DND-41 (cell line): Measurements from ENCODE around the gene LMF2.

ENCODE experiments used
- EZH2 ChIP-seq: IDR thresholded peaks from 3 replicates; pipeline ENCODE4 v1.6.1; 2012; ENCODE audit warnings: borderline replicate concordance, low read depth, mild to moderate bottlenecking, moderate library complexity, low read length, inconsistent platforms; ENCODE audit not compliant: severe bottlenecking
- TF ChIP-seq, protein P1 (sequence below): IDR thresholded peaks from 2 replicates; pipeline ENCODE4 v1.5.1; 2012; ENCODE audit warnings: borderline replicate concordance, low read length, moderate library complexity, mild to moderate bottlenecking; ENCODE audit not compliant: poor library complexity, severe bottlenecking; ENCODE audit errors: extremely low read depth

DNA sequence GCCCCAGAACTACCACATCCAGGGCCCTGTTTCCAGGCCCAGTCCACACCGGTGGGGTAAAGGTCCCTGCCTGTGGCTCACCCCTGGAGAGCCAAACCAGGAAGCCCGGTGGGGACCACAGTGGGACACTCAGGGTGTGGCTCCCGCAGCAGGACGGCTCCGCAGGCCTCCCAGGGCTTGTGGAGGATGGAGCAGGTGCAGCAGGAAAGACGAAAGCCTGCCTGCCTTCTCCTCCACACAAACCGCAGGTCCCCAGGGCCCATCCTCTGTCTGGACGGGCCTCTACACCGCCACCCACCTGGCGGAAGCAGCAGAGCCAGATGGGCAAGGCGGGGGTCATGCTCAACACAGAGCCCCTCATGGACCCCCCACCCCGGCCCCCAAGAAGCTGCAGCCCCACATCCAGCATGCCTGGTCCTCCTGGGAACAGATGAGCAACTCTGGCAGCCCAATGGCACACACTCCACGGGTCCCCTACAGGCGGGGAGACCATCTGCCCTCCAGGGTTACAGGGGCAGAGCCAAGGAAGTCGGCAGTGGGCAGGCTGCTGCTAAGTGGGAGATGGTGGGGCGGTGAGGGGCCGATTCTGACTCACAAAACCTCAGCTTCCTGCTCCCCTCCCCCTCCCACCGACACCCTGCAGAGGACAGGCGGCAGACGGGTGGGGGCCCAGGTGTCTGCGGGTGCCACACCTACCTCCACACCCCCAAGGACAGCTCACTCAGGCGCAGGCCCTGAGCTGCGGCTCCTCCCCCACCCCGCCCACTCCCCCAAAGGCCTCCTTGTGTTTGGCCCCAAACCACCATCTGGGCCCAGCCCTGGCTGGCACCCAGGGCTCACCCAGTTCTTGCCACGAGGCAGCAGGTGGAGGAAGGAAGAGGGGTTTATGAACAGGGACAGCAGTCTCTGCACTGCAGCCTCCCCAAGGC, 37.9 kb downstream of the LMF2 start:
- TF ChIP-seq, protein P1, sequence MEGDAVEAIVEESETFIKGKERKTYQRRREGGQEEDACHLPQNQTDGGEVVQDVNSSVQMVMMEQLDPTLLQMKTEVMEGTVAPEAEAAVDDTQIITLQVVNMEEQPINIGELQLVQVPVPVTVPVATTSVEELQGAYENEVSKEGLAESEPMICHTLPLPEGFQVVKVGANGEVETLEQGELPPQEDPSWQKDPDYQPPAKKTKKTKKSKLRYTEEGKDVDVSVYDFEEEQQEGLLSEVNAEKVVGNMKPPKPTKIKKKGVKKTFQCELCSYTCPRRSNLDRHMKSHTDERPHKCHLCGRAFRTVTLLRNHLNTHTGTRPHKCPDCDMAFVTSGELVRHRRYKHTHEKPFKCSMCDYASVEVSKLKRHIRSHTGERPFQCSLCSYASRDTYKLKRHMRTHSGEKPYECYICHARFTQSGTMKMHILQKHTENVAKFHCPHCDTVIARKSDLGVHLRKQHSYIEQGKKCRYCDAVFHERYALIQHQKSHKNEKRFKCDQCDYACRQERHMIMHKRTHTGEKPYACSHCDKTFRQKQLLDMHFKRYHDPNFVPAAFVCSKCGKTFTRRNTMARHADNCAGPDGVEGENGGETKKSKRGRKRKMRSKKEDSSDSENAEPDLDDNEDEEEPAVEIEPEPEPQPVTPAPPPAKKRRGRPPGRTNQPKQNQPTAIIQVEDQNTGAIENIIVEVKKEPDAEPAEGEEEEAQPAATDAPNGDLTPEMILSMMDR = peak; percentile 57
- no peak for TF ChIP-seq EZH2
